SK-N-SH (cell line): ENCODE measurements around the gene WTIP.

ENCODE experiments used
- CHD2 ChIP-seq: fragments of 150-350 bp; IDR thresholded peaks from 2 replicates; pipeline ENCODE4 v1.6.1; 2018; ENCODE audit warnings: low read length; ENCODE audit not compliant: partially characterized antibody
- EP300 ChIP-seq, 2 experiments: IDR thresholded peaks; 2 replicates each; pipeline versions ENCODE4 v1.4.0 to v1.6.1; 2012; ENCODE audit warnings: borderline replicate concordance in 1 of 2, low read depth in 1 of 2, low read length in 1 of 2
- MXI1 ChIP-seq: IDR thresholded peaks from 2 replicates; pipeline ENCODE4 v1.6.1; 2012; ENCODE audit warnings: mild to moderate bottlenecking, low read depth, low read length, improper control_type of control experiment
- NRF1 ChIP-seq: IDR thresholded peaks from 2 replicates; pipeline ENCODE4 v1.6.1; 2012; ENCODE audit warnings: low read depth, mild to moderate bottlenecking, low read length
- POLR2AphosphoS5 ChIP-seq: IDR thresholded peaks from 2 replicates; pipeline ENCODE4 v1.6.1; 2012; ENCODE audit warnings: low read depth, low read length
- RAD21 ChIP-seq: IDR thresholded peaks from 2 replicates; pipeline ENCODE4 v1.6.1; 2012; ENCODE audit warnings: mild to moderate bottlenecking, low read length
- RFX5 ChIP-seq: IDR thresholded peaks from 2 replicates; pipeline ENCODE4 v1.6.1; 2012; ENCODE audit warnings: mild to moderate bottlenecking, improper control_type of control experiment, low read length
- YY1 ChIP-seq: IDR thresholded peaks from 2 replicates; pipeline ENCODE4 v1.4.0; 2012; ENCODE audit warnings: low read depth, mild to moderate bottlenecking
- TF ChIP-seq, protein P1 (sequence below): fragments of 200-600 bp; sonication (generic); IDR thresholded peaks from 2 replicates; pipeline ENCODE4 v1.6.1; 2017; ENCODE audit warnings: antibody characterized with exemption, mild to moderate bottlenecking, moderate library complexity
- TF ChIP-seq, protein P2 (sequence below): fragments of 150-350 bp; IDR thresholded peaks from 2 replicates; pipeline ENCODE4 v1.6.1; 2017; ENCODE audit warnings: antibody characterized with exemption, low read length, low read depth, borderline replicate concordance
- TF ChIP-seq, protein P3 (sequence below): fragments of 150-350 bp; IDR thresholded peaks from 2 replicates; pipeline ENCODE4 v1.6.1; 2016; ENCODE audit warnings: mild to moderate bottlenecking, low read depth, low read length
- TF ChIP-seq, protein P4 (sequence below): IDR thresholded peaks from 2 replicates; pipeline ENCODE4 v1.4.0; 2012; ENCODE audit warnings: low read depth, borderline replicate concordance

DNA sequence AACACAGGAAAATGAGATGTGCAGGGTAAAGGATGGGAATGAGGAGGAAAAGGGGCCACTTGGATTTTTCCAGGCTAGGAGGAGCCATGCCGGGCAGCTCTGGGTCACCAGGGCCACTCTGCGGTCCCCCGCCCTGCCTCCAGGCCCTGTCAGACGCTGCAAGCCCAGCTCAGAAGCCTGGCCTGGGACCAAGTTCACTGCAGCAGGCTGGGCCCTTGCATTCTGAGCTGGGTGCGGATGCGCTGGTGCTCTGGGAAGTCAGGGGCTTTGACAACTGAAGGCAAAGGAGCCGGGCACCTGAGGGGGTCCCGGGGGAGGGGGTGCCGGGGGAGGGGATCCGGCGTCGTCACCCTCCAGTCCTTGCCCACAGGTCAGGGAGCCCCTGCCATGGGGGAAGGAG lies 77.5 kb downstream of the WTIP start:
- TF ChIP-seq, protein P1, sequence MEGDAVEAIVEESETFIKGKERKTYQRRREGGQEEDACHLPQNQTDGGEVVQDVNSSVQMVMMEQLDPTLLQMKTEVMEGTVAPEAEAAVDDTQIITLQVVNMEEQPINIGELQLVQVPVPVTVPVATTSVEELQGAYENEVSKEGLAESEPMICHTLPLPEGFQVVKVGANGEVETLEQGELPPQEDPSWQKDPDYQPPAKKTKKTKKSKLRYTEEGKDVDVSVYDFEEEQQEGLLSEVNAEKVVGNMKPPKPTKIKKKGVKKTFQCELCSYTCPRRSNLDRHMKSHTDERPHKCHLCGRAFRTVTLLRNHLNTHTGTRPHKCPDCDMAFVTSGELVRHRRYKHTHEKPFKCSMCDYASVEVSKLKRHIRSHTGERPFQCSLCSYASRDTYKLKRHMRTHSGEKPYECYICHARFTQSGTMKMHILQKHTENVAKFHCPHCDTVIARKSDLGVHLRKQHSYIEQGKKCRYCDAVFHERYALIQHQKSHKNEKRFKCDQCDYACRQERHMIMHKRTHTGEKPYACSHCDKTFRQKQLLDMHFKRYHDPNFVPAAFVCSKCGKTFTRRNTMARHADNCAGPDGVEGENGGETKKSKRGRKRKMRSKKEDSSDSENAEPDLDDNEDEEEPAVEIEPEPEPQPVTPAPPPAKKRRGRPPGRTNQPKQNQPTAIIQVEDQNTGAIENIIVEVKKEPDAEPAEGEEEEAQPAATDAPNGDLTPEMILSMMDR: no peak
- TF ChIP-seq, protein P2, sequence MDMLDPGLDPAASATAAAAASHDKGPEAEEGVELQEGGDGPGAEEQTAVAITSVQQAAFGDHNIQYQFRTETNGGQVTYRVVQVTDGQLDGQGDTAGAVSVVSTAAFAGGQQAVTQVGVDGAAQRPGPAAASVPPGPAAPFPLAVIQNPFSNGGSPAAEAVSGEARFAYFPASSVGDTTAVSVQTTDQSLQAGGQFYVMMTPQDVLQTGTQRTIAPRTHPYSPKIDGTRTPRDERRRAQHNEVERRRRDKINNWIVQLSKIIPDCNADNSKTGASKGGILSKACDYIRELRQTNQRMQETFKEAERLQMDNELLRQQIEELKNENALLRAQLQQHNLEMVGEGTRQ: no peak
- no peak for TF ChIP-seq RAD21
- no peak for TF ChIP-seq POLR2AphosphoS5
- no peak for TF ChIP-seq EP300 (IDR thresholded peaks at IDR 0.05; ENCODE audit: borderline replicate concordance in 1 of 2, low read depth in 1 of 2, low read length in 1 of 2)
- TF ChIP-seq, protein P3, sequence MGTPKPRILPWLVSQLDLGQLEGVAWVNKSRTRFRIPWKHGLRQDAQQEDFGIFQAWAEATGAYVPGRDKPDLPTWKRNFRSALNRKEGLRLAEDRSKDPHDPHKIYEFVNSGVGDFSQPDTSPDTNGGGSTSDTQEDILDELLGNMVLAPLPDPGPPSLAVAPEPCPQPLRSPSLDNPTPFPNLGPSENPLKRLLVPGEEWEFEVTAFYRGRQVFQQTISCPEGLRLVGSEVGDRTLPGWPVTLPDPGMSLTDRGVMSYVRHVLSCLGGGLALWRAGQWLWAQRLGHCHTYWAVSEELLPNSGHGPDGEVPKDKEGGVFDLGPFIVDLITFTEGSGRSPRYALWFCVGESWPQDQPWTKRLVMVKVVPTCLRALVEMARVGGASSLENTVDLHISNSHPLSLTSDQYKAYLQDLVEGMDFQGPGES: no peak
- no peak for TF ChIP-seq RFX5
- TF ChIP-seq, protein P4, sequence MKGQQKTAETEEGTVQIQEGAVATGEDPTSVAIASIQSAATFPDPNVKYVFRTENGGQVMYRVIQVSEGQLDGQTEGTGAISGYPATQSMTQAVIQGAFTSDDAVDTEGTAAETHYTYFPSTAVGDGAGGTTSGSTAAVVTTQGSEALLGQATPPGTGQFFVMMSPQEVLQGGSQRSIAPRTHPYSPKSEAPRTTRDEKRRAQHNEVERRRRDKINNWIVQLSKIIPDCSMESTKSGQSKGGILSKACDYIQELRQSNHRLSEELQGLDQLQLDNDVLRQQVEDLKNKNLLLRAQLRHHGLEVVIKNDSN: no peak
- TF ChIP-seq CHD2: no peak
- TF ChIP-seq YY1: no peak
- no peak for TF ChIP-seq NRF1
- TF ChIP-seq MXI1: no peak
